ENCODE data around the gene SHMT1.

Gene SHMT1

DNA sequence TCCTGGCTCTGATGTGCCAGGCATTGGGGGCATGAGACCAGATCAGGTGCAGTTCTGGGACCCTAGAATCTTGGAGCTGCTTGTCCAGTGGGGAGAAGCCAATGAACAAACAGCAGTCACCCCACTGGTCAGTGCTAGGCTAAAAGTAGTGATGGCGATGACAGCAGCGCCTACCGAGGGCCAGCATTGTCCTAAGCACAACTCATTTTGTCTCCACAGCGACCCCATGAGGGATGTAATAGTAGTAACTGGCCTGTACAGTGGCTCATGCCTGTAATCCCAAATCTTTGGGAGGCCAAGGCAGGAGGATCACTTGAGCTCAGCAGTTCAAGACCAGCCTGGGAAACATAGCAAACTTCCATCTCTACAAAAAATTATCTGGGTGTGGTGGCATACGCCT, 42.0 kb downstream of the SHMT1 start:
- DNase-seq (ENCODE audit: low read depth in 2 of 2): peak in 1 of 2 donors; percentile 50
- TF ChIP-seq, protein P1, sequence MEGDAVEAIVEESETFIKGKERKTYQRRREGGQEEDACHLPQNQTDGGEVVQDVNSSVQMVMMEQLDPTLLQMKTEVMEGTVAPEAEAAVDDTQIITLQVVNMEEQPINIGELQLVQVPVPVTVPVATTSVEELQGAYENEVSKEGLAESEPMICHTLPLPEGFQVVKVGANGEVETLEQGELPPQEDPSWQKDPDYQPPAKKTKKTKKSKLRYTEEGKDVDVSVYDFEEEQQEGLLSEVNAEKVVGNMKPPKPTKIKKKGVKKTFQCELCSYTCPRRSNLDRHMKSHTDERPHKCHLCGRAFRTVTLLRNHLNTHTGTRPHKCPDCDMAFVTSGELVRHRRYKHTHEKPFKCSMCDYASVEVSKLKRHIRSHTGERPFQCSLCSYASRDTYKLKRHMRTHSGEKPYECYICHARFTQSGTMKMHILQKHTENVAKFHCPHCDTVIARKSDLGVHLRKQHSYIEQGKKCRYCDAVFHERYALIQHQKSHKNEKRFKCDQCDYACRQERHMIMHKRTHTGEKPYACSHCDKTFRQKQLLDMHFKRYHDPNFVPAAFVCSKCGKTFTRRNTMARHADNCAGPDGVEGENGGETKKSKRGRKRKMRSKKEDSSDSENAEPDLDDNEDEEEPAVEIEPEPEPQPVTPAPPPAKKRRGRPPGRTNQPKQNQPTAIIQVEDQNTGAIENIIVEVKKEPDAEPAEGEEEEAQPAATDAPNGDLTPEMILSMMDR (IDR thresholded peaks at IDR 0.05; ENCODE audit: low read depth, low read length): peak; percentile 28
- no peak overlapping the region for H3K4me3 ChIP-seq (replicated peaks in 1 of 2; ENCODE audit: low read depth in 2 of 2, low read length in 2 of 2)

DNA sequence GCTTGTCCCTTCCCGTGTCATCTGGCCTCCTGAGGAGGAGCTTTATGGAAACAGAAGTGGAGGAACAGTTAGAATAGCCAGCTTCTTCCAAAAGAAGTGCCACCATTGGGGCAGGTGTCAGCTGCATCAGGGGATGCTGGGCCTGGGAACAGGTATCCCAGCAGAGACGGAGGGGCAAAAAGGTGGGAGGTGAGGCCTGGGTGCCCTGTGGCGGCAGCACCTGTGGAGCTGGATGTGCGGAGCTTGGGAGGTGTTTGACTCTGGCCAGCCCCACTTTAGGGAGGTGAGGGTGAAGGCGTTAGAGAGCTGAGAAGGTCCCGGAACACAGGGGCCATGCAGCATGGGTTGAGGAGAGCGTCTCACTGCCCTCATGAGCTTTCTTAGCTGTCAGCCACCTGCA, 43.0 kb downstream of the SHMT1 start:
- no peak for DNase-seq (ENCODE audit: low read depth in 2 of 2)
- no peak overlapping the region for H3K4me3 ChIP-seq (replicated peaks in 1 of 2; ENCODE audit: low read depth in 2 of 2, low read length in 2 of 2)
- TF ChIP-seq, protein P1 (IDR thresholded peaks at IDR 0.05; ENCODE audit: low read depth, low read length): no peak

GRCh38 chr17:18319604-18320256, 43.6 kb downstream of the SHMT1 start:
- DNase-seq (ENCODE audit: low read depth in 2 of 2): peak; percentile 72 to 84
- no peak overlapping the region for H3K4me3 ChIP-seq (replicated peaks in 1 of 2; ENCODE audit: low read depth in 2 of 2, low read length in 2 of 2)
- TF ChIP-seq, protein P1 (IDR thresholded peaks at IDR 0.05; ENCODE audit: low read depth, low read length): peak; percentile 48

DNA sequence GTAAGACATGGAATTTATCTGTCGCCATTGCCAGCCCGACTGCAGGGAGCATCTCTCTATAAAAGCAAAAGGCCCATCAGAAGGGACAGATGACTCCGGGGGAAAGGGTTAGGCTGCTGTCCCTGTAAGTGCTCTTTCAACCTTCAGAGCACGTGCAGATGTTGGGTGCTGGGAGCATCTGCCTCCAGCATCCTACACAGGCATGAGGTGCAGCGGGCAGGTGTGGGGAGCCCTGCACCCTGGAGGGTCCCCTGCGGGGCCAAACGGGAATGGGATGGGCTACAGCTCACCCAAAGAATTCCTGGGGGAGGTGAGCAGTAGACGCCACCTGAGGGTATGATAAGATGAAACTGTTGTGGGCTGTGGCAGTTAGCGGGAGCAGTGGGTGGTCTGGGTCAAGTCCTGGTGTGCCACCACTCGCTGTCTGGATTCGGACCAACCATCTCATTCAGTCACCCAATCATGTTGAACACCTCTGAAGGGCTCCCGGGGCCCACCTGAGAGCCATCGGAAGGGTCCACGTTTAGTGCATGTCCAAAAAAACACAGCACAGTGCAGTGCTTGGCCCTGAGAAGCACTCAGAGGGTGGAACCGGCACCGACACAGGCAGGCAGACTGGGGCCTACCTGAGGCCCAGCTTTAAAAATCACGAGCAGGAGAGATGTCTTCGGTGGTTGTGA, 44.4 kb downstream of the SHMT1 start:
- no peak overlapping the region for H3K4me3 ChIP-seq (replicated peaks in 1 of 2; ENCODE audit: low read depth in 2 of 2, low read length in 2 of 2)
- DNase-seq (ENCODE audit: low read depth in 2 of 2): no peak
- TF ChIP-seq, protein P1 (IDR thresholded peaks at IDR 0.05; ENCODE audit: low read depth, low read length): no peak

- no peak for DNase-seq (ENCODE audit: low read depth in 2 of 2)
- H3K4me3 ChIP-seq (replicated peaks in 1 of 2; ENCODE audit: low read depth in 2 of 2, low read length in 2 of 2): no peak overlapping the region
- TF ChIP-seq, protein P1 (IDR thresholded peaks at IDR 0.05; ENCODE audit: low read depth, low read length): no peak
These were observed 45.2 kb downstream of the SHMT1 start for GRCh38 chr17:18318117-18318516.

DNA sequence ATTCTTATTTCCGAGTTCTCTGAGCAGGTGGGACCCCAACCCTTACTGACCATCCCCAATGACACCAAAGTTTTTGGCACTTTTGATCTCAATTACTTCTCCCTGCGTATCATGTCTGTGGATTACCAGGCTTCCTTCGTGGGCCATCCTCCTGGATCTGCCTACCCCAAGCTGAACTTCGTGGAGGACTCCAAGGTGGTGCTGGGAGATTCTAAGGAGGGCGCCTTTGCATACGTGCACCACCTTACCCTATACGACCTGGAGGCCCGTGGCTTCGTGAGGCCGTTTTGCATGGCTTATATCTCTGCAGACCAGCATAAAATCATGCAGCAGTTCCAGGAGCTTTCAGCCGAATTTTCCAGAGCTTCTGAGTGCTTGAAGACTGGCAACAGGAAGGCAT, 47.4 kb downstream of the SHMT1 start:
- peak overlapping the region; percentile 85 to 95 for H3K4me3 ChIP-seq (replicated peaks in 1 of 2; ENCODE audit: low read depth in 2 of 2, low read length in 2 of 2)
- DNase-seq (ENCODE audit: low read depth in 2 of 2): no peak
- TF ChIP-seq, protein P1 (IDR thresholded peaks at IDR 0.05; ENCODE audit: low read depth, low read length): no peak

All from cardiac fibroblast (primary cell).